Measurements from ENCODE around the gene AVEN.
A peak's percentile ranks its signal among the peaks of the same experiment; 100 is the strongest.

AVEN gene

GRCh38 chr15:33964665-33965040 is 74.4 kb downstream of the AVEN start:
- H3K79me2 ChIP-seq (ENCODE audit: control insufficient read depth, insufficient read depth, low read length): no peaks in the 10 kb centered on the region
- no peak for DNase-seq
- no peaks in the 10 kb centered on the region for H3K27me3 ChIP-seq (ENCODE audit: insufficient read depth, low read length, poor library complexity)
- no peak overlapping the region for H3K4me3 ChIP-seq (ENCODE audit: low read length)
- no peak overlapping the region for H2BK5ac ChIP-seq (ENCODE audit: low read length)
- H3K9ac ChIP-seq (ENCODE audit: low read length): no peak overlapping the region
- no peak overlapping the region for H3K18ac ChIP-seq (ENCODE audit: low read length)
- H3K27ac ChIP-seq (ENCODE audit: low read depth, low read length): no peak overlapping the region
- no peak overlapping the region for H3K4ac ChIP-seq (ENCODE audit: low read depth, low read length)
- WGBS (ENCODE audit: extremely low coverage, insufficient coverage, low lambda C conversion rate): no CpG with 5 or more reads among the region's 2 CpGs
- H3K4me2 ChIP-seq (ENCODE audit: low read length): no peak overlapping the region
- no peak overlapping the region for H2BK120ac ChIP-seq (ENCODE audit: low read depth, low read length)
- H3K23ac ChIP-seq (ENCODE audit: low read length): no peak overlapping the region
- no peak overlapping the region for H2AK5ac ChIP-seq (ENCODE audit: low read length)
- no peak overlapping the region for H4K8ac ChIP-seq (ENCODE audit: low read depth, low read length)
- H2BK15ac ChIP-seq (replicated peaks; ENCODE audit: low read depth): no peak overlapping the region
- H4K5ac ChIP-seq (ENCODE audit: low read length): no peak overlapping the region
- H3K4me1 ChIP-seq (ENCODE audit: control insufficient read depth, low read depth, low read length): peaks cover 3% of the 10 kb centered on the region
- H3K36me3 ChIP-seq (ENCODE audit: control insufficient read depth, insufficient read depth, low read length): no peaks in the 10 kb centered on the region
- H3K56ac ChIP-seq (ENCODE audit: low read length): no peak overlapping the region
- H3K79me1 ChIP-seq (ENCODE audit: low read length): no peaks in the 10 kb centered on the region

- no peak overlapping the region for H2BK5ac ChIP-seq (ENCODE audit: low read length)
- H3K4ac ChIP-seq (ENCODE audit: low read depth, low read length): no peak overlapping the region
- no peak overlapping the region for H3K4me2 ChIP-seq (ENCODE audit: low read length)
- H3K4me1 ChIP-seq (ENCODE audit: control insufficient read depth, low read depth, low read length): peaks cover 3% of the 10 kb centered on the region
- no peak overlapping the region for H3K23ac ChIP-seq (ENCODE audit: low read length)
- no peaks in the 10 kb centered on the region for H3K79me1 ChIP-seq (ENCODE audit: low read length)
- WGBS (ENCODE audit: extremely low coverage, insufficient coverage, low lambda C conversion rate): no CpG with 5 or more reads among the region's 8 CpGs
- no peak overlapping the region for H4K5ac ChIP-seq (ENCODE audit: low read length)
- no peak overlapping the region for H3K4me3 ChIP-seq (ENCODE audit: low read length)
- no peak overlapping the region for H3K9ac ChIP-seq (ENCODE audit: low read length)
- no peak overlapping the region for H2BK15ac ChIP-seq (replicated peaks; ENCODE audit: low read depth)
- no peaks in the 10 kb centered on the region for H3K27me3 ChIP-seq (ENCODE audit: insufficient read depth, low read length, poor library complexity)
- no peak overlapping the region for H3K56ac ChIP-seq (ENCODE audit: low read length)
- peak; percentile 50 for DNase-seq
- no peaks in the 10 kb centered on the region for H3K36me3 ChIP-seq (ENCODE audit: control insufficient read depth, insufficient read depth, low read length)
- H3K27ac ChIP-seq (ENCODE audit: low read depth, low read length): no peak overlapping the region
- H2BK120ac ChIP-seq (ENCODE audit: low read depth, low read length): no peak overlapping the region
- H2AK5ac ChIP-seq (ENCODE audit: low read length): no peak overlapping the region
- no peak overlapping the region for H4K8ac ChIP-seq (ENCODE audit: low read depth, low read length)
- H3K79me2 ChIP-seq (ENCODE audit: control insufficient read depth, insufficient read depth, low read length): no peaks in the 10 kb centered on the region
- no peak overlapping the region for H3K18ac ChIP-seq (ENCODE audit: low read length)
Measured at GRCh38 chr15:33963831-33964664, 75.0 kb downstream of the AVEN start.

DNA sequence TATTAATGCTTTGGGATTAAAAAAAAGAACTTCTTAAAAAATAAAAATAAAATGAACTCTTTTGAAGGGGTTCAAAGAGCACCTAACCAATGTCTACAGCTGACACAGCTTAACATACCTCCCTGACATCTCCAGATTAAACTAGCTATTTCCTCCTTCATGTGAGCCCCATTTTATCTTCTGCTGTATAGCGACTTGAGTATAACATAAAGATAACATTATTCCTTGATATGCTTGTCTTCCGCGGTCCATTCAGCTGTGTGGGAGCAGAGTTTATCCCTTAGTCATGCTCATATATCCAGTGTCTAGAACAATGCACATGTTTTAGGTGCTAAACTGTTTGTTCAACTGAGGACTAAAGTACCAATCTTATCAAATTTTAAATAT is 78.5 kb downstream of the AVEN start:
- Histone ChIP-seq H3K79me2 (ENCODE audit: control insufficient read depth, insufficient read depth, low read length) (no peaks in the 10 kb centered on the region), H4K5ac (ENCODE audit: low read length) (no peak overlapping the region), H3K79me1 (ENCODE audit: low read length) (no peaks in the 10 kb centered on the region), H3K18ac (ENCODE audit: low read length) (no peak overlapping the region), H4K8ac (ENCODE audit: low read depth, low read length) (no peak overlapping the region), H3K36me3 (ENCODE audit: control insufficient read depth, insufficient read depth, low read length) (no peaks in the 10 kb centered on the region), H3K4me2 (ENCODE audit: low read length) (no peak overlapping the region), H2BK120ac (ENCODE audit: low read depth, low read length) (no peak overlapping the region), H2BK15ac (replicated peaks; ENCODE audit: low read depth) (no peak overlapping the region), H3K23ac (ENCODE audit: low read length) (no peak overlapping the region), H3K4ac (ENCODE audit: low read depth, low read length) (no peak overlapping the region), H2BK5ac (ENCODE audit: low read length) (no peak overlapping the region), H3K9ac (ENCODE audit: low read length) (no peak overlapping the region), H3K27me3 (ENCODE audit: insufficient read depth, low read length, poor library complexity) (no peaks in the 10 kb centered on the region), H3K56ac (ENCODE audit: low read length) (no peak overlapping the region), H3K4me1 (ENCODE audit: control insufficient read depth, low read depth, low read length) (no peaks in the 10 kb centered on the region), H3K4me3 (ENCODE audit: low read length) (no peak overlapping the region), H3K27ac (ENCODE audit: low read depth, low read length) (no peak overlapping the region), H2AK5ac (ENCODE audit: low read length) (no peak overlapping the region)
- no peak for DNase-seq
- no CpG with 5 or more reads among the region's 3 CpGs for WGBS (ENCODE audit: extremely low coverage, insufficient coverage, low lambda C conversion rate)

GRCh38 chr15:33959844-33960548 is 79.0 kb downstream of the AVEN start:
- no peaks in the 10 kb centered on the region for H3K36me3 ChIP-seq (ENCODE audit: control insufficient read depth, insufficient read depth, low read length)
- no peak overlapping the region for H3K4me3 ChIP-seq (ENCODE audit: low read length)
- H3K79me1 ChIP-seq (ENCODE audit: low read length): no peaks in the 10 kb centered on the region
- H2BK120ac ChIP-seq (ENCODE audit: low read depth, low read length): no peak overlapping the region
- H3K23ac ChIP-seq (ENCODE audit: low read length): no peak overlapping the region
- no peak overlapping the region for H4K8ac ChIP-seq (ENCODE audit: low read depth, low read length)
- H3K27me3 ChIP-seq (ENCODE audit: insufficient read depth, low read length, poor library complexity): no peaks in the 10 kb centered on the region
- H3K18ac ChIP-seq (ENCODE audit: low read length): no peak overlapping the region
- no peak overlapping the region for H3K9ac ChIP-seq (ENCODE audit: low read length)
- H4K5ac ChIP-seq (ENCODE audit: low read length): no peak overlapping the region
- no peaks in the 10 kb centered on the region for H3K79me2 ChIP-seq (ENCODE audit: control insufficient read depth, insufficient read depth, low read length)
- H3K27ac ChIP-seq (ENCODE audit: low read depth, low read length): no peak overlapping the region
- no peak overlapping the region for H3K4me2 ChIP-seq (ENCODE audit: low read length)
- H3K56ac ChIP-seq (ENCODE audit: low read length): no peak overlapping the region
- no peak overlapping the region for H2AK5ac ChIP-seq (ENCODE audit: low read length)
- no peaks in the 10 kb centered on the region for H3K4me1 ChIP-seq (ENCODE audit: control insufficient read depth, low read depth, low read length)
- no peak overlapping the region for H3K4ac ChIP-seq (ENCODE audit: low read depth, low read length)
- no peak for DNase-seq
- no peak overlapping the region for H2BK15ac ChIP-seq (replicated peaks; ENCODE audit: low read depth)
- no CpG with 5 or more reads among the region's 7 CpGs for WGBS (ENCODE audit: extremely low coverage, insufficient coverage, low lambda C conversion rate)
- no peak overlapping the region for H2BK5ac ChIP-seq (ENCODE audit: low read length)

- no peak overlapping the region for H4K5ac ChIP-seq (ENCODE audit: low read length)
- no peak overlapping the region for H3K4me2 ChIP-seq (ENCODE audit: low read length)
- H2AK5ac ChIP-seq (ENCODE audit: low read length): no peak overlapping the region
- H3K27me3 ChIP-seq (ENCODE audit: insufficient read depth, low read length, poor library complexity): no peaks in the 10 kb centered on the region
- H3K4ac ChIP-seq (ENCODE audit: low read depth, low read length): no peak overlapping the region
- no peaks in the 10 kb centered on the region for H3K36me3 ChIP-seq (ENCODE audit: control insufficient read depth, insufficient read depth, low read length)
- H3K23ac ChIP-seq (ENCODE audit: low read length): no peak overlapping the region
- no peak overlapping the region for H2BK5ac ChIP-seq (ENCODE audit: low read length)
- WGBS (ENCODE audit: extremely low coverage, insufficient coverage, low lambda C conversion rate): no CpG with 5 or more reads among the region's 1 CpG
- no peak overlapping the region for H3K4me3 ChIP-seq (ENCODE audit: low read length)
- no peak overlapping the region for H4K8ac ChIP-seq (ENCODE audit: low read depth, low read length)
- H3K27ac ChIP-seq (ENCODE audit: low read depth, low read length): no peak overlapping the region
- no peak overlapping the region for H2BK15ac ChIP-seq (replicated peaks; ENCODE audit: low read depth)
- H3K79me1 ChIP-seq (ENCODE audit: low read length): no peaks in the 10 kb centered on the region
- DNase-seq: no peak
- no peak overlapping the region for H3K9ac ChIP-seq (ENCODE audit: low read length)
- H3K18ac ChIP-seq (ENCODE audit: low read length): no peak overlapping the region
- H3K4me1 ChIP-seq (ENCODE audit: control insufficient read depth, low read depth, low read length): no peaks in the 10 kb centered on the region
- H2BK120ac ChIP-seq (ENCODE audit: low read depth, low read length): no peak overlapping the region
- H3K56ac ChIP-seq (ENCODE audit: low read length): no peak overlapping the region
- no peaks in the 10 kb centered on the region for H3K79me2 ChIP-seq (ENCODE audit: control insufficient read depth, insufficient read depth, low read length)
Measured at GRCh38 chr15:33956397-33956796, 82.6 kb downstream of the AVEN start.

Measured in mesendoderm (in vitro differentiated cells).